Epidermal melanocyte (primary cell): ENCODE data around the gene MICALL2.

ENCODE experiments used
- DNase-seq: peaks from one replicate; pipeline ENCODE4 v3.0.0; 2011; ENCODE audit warnings: low spot score; ENCODE audit not compliant: insufficient read length

The MICALL2 gene

DNA sequence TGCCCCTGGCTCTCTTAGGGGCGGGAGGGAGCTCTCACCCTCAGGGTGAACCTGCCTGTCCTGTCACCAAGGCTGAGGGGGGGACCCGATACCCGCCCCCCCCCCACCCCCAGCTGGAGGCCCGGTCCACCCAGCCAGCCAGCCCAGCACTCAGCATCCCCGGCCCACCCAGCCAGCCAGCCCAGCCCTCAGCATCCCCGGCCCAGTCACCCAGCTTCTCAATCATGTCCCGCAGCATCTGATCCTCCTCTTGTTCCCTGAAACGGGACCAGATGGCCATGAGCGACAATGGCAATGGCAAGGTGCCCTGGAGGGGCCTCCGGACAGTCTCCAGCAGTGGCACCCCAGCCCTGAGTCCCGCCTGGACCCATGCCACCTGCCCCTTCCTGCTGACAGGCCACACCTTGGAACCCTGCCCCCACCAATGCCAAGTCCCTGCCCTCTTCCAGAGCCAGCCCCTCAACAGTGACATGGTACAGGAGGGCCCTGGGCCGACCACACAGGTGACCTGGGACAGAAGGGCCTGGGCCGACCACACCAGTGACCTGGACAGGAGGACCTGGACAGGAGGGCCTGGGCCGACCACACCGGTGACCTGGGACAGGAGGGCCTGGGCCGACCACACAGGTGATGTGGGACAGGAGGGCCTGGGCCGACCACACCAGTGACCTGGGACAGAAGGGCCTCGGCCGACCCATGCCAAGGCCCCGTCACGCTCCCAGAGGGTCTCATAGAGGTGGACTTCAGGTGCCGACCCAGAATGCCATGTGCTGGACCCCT, 24.2 kb downstream of the MICALL2 start:
- no peak for DNase-seq

DNA sequence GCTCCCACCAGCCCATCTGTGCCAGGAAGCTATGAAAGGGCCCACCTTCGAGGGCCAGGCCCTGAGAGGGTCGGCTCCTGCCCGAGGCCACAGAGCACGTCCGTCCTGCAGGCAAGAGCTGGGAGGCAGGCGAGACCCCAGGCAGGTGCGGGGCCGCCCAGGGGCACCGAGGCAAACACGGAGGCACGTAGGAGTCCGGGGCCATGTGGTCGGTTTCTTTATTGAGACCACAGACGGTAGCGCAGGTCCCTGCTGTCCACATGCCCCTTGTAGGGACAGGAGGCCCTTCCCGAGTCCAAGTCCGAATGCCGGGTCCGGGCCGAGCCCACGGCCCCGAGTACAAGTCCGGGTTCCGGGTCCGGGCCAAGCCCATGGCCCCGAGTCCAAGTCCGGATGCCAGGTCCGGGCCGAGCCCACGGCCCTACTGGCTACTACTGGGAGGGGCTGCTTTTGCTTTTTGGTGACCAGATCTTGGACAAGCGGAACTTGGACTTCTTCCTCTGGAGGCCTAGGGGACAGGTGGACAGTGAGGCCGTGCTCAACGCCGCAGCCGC, 25.0 kb downstream of the MICALL2 start:
- no peak for DNase-seq

DNA sequence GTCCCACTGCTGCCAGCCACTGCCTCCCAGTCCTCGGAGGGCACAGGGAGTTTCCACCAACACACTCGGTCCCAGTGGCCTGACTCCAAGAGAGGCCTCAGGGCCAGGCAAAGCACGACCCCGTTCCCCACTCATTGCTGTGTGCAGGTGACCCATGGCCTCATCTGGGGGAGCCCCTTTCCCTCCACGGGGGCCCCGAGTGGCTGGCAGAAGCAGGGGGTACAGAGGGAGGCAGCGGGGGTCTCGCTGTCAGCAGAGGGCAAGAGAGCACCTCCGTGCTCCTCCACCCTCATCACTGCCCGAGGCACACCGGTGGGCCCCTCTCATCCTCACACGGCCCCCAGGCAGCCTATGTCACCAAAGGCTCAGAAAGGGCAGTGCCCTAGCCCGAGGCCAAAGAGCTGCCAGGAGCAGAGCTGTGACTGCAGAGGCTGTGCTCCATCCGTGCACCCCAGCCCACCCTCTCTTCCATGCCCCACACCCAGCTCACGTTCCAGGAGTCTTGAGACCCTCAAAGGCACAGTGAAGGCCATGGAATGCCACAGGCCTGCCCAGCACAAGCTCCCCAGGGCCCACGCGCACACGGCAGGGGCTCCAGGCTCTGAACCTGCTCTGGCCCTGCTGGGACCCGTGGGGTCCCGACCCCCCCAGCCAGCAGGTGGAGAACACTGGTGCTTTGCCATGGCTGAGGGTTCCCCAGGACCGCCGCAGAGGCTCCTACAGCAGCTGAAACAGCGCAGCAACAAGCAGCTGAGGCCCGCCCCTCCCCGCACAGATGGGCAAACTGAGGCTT, 25.9 kb downstream of the MICALL2 start:
- DNase-seq: no peak

DNA sequence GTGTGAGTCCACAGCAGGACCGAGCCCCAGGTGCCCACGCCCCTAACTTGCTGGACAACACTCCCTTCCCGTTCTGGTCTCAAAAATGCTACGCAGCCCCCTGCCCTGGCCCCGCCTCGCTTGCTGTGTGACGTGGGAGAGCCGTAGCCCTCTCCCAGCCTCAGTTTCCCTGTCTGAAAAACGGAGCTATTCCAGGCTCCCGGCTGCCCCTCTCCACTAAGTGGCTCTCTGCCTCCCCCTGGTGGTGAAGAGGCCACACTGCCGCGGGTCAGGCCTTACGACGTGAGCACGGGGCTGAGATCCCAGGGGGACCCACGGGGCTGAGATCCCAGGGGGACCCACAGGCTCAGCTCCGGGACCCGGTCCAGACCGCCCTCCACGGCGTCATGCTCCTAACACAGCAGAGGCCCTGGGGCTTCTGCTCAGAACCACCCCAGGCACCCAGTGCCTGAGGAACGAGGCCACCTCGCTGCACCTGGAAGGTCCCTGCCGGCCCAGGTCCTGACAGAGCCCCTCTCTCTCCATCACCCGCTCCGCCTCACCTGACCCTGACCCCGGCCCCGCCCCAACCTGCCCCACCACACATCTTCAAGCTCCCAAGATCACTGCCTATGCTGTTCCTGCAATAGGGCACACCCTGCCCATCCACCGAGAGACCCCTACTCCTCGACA, 26.7 kb downstream of the MICALL2 start:
- peak; percentile 62 for DNase-seq

DNA sequence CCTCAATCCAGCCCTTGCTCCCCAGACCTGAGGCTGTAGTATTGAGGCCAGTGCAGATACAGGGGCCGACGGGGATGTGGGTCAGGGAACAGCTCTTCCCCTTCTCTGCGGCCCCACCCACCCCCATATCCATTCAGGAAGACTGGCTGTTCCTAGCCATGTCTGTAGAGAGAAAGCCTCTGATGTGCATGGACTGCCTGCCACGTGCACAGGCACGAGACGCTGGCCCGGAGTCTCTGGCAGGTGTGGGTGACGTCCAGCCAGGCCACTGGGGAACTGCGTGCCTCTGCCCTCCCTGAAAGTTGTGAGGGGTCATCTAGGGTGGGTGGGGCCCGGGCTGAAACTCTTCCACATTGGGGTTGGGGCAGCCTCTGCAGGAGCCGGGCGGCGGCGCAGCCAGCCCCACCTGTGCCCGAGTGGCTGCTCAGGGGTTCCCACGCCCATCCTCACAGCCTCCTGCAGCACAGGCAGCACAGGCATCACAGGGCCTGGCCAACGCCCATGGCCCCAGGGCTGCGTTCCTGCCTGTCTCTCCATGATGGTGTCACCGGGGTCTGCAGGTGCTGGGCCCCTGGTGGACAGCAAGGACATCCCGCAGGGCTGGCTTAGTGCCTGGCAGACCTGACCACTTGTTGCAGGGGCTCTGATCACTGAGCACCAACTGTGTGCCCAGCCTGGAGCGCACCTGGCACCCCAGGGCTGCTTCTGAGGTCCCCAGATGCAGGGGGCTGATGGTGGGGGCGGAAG, 27.5 kb downstream of the MICALL2 start:
- no peak for DNase-seq

DNA sequence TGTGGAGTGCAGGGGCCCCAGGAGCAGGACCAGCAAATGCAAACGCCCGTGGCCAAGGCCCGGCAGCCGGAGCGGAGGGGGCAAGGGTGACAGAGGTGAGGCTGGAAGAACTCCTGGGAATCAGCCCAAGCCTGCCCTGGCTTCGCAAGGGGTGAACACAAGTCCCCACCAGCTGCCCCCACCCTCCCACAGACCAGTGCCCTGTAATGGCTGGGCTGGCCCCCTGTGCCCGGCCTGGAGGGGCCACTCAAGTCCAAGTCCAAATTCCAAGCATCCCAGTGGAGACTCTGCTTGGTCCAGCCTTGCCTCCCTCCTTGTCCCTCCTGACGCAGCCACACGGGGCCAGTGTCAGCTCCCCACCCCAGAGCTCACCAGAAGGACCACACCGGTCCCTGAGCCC, 28.0 kb downstream of the MICALL2 start:
- no peak for DNase-seq

DNA sequence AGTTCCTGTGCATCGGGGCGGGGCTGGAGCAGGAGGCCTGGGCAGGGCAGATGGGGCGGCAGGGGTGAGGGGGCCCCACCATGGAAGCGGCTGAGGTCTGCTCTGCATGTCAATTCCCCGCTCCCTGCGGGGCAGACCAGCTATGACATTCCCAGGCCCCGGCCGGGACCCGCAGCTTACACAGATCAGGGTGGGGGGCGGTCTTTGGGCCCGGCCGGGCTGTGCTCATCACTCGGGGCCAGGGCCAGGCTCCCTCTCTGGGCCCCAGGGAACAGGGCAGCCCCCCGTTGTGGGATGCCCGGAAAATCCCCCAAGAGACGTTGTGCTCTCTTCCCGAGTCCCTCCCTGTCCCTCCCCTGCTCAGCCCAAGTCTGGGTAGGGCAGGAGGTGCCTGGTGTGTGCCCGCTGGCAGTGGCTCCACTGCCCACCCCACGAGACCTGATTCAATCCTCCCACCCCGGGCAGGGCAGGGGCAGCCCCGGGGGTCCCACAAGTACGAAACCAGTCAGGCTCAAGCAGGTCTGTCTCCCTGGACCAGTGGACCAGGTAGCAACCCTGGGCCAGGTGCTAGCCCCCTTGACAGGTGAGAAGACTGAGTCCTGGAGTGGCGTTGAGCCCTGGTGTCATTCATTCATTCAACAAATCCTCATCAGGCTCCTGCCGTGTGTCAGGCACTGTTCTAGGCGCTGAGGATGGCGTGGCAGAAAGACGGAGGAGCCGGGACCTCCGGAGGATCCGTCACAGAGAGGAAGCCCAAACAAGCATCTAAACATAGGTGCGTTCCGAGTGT, 29.0 kb downstream of the MICALL2 start:
- no peak for DNase-seq

DNA sequence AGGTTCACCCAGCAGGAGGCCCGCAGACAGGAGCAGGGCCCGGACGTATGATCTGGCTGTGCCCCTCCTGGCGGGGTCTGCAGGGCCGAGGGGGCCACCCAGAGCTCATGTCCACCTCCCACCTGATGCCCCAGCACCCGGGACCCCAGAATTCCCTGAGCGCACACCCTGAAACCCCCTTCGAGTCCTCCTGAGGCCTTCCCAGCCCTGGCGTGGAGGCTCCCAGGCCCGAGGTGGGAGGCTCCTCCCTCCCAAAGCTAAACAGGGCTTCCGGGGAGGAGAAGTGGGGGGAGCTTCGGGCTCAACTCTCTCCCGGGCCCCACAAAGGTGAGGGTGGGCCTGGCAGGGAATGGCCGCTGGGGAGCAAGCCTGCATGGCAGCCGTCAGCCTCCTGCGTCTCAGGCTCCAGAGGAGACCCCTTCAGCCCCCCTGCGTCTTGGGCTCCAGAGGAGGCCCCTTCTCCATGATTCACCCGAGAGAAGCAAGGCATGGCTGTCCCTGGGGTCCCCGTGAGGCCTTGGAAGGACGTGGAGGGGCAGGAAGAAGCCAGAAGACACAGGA, 30.2 kb downstream of the MICALL2 start:
- DNase-seq: no peak

DNA sequence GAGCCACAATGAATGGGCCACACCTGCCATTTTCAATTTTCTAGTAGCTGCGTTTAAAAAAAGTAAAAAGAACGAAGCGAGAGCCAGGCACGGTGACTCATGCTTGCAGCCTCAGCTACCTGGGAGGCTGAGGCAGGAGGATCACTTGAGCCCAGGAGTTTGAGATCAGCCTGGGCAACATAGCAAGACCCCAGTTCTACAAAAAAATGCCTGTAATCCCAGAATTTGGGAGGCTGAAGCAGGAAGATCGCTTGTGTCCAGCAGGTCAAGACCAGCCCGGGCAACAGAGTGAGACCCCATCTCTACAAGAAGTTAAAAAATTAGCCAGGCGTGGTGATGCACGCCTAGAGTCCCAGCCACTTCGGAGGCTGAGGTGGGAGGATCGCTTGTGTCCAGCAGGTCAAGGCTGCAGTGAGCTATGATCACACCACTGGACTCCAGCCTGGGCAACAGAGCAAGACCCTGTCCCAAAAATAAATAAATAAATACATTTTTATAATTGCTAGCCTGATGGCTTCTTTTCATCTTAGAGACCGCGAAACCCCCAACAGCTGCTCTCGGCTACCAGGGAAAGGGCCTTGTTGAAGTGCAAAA, 32.1 kb downstream of the MICALL2 start:
- DNase-seq: no peak

DNA sequence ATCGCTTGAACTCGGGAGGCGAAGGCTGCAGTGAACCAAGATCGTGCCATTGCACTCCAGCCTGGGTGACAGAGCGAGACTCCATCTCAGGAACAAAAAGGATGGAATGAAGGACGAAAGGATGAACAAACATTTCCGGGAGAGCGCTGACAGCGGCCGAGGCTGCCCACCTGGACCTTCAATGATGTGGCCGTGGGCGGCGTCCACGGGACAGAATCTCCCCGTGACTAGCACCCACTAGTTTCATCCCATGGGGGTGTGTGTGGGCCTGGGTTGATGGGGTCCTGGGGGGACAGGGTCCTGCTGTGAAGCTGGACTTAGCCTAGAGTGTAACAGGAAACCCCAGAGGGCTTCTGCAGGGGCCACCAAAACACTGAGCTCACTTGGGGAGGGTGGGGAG, 32.8 kb downstream of the MICALL2 start:
- DNase-seq: no peak

DNA sequence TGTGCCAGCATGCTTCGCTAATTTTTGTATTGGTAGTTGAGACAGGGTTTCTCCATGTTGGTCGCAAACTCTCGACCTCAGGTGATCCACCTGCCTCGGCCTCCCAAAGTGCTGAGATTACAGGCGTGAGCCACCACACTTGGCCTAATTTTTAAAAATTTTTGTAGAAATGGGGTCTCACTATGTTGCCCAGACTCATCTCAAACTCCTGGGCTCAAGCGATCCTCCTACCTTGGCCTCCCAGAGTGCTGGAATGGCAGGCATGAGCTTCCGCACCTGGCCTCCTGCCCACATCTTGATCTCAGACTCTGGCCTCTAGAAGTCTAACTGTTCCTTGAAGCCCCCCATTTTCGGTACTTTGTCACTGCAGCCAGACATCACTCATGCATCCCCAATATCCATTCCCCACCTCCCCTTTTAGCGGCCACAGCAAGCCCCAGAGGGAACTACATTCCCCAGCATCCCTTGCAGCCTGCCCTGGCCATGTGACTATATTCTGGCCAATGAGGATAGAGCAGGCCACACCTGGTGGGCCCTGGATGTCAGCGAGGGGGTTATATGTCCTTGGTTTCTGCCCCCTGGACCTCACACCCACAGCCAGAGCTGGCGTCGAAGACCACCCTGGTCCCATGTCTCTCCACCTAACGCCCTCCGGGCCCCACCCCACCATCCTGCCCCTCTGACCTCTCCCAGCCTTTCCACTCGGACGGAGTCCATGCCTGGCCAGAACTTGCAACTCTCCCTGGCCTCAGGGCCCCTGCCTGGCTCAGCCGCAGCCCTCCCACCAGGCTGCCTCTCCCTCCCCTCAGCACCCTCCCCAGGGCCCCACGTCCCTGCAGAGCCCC, 33.8 kb downstream of the MICALL2 start:
- DNase-seq: no peak

DNA sequence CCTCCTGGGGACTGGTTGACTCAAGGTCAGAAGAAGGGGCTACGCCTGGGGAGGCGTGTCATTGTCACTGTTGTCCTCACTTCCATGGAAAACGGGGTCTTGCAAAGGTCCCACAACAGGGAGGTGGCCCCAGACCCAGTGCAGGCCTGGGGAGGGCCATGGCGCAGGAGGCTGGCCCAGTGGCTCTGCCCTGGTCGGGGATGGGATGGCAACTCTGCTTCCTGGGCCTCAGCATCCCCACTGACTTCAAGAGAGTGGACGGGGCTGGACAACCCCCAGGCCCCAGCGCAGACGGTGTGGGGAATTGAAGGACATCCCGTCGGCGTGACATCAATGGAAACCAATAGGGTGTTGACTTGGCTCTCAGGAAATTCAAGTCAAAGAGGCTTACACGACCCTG, 35.2 kb downstream of the MICALL2 start:
- no peak for DNase-seq

DNA sequence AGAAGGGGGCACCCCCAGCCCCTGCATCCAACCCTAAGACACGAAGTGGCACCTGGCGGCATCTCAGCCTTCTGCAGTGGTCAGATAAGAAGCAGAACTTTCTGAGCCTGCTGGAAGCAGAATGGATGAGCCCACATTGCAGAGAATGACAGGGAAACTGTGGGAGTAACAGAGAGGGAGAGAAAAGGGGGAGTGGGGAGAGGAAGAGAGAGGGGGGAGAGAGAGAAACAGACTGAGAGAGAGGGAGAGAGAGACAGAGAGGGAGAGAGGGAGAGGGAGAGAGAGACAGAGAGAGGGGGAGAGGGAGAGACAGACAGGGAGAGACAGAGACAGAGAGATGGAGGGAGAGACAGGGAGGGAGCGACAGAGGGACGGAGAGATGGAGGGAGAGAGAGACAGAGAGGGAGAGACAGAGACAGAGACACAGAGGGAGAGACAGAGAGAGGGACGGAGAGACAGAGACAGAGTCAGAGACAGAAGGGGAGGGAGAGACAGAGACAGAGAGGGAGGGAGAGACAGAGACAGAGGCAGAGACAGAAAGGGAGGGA, 35.9 kb downstream of the MICALL2 start:
- no peak for DNase-seq

DNA sequence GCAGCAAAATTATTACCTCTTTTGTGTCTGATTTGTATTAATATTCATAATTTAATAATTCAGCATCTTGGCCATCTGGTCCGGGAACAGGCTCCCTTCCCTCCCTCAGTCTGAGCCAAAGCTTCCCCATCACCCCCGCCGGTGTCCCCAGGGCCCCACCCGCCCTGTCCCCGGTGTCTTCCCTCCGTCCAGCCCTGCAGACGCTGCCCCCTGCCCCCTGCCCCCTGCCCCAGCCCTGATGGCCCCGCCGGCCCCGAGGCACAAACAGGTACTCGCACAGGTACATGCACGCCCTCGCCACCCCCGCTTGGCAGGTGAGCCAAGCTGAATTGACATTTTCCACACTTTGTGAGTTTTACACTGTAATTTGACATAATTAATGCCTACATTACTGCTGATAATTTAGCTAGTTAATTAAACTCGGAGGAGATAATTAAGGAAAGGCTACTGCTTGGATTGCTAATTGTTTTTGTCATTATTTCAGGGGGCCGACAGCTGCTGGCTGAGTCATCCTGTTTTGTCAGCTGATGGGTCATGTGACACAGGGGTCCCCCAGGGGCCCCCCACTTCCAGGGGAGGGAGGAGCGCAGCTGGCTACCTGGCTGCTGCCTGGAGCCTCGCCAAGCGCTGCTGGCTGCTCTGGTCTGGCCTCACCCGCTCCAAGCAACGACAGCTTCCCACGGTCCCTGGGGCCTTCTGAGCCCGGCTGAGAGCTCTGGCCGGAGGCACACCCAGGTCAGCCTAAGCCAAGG, 36.6 kb downstream of the MICALL2 start:
- no peak for DNase-seq

DNA sequence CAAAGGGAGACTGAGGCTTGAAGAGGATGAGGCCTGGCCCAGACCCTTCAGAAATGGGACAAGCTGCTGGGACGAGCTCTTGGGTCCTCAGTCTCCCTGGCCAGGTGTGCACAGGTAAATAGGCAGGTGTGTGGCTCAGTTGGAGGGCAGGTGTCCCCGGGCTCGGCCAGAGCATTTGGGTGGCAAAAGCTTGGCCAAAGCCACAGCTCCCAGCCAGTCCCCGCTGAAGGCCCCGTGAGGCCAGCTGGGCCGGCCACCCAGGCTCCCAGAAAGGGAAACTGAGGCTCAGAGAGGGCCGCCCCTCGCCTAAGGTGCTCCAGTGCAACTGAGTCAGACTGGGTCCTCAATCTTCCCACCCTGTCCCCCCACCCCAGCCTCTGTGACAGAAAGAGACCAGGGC, 37.3 kb downstream of the MICALL2 start:
- no peak for DNase-seq

DNA sequence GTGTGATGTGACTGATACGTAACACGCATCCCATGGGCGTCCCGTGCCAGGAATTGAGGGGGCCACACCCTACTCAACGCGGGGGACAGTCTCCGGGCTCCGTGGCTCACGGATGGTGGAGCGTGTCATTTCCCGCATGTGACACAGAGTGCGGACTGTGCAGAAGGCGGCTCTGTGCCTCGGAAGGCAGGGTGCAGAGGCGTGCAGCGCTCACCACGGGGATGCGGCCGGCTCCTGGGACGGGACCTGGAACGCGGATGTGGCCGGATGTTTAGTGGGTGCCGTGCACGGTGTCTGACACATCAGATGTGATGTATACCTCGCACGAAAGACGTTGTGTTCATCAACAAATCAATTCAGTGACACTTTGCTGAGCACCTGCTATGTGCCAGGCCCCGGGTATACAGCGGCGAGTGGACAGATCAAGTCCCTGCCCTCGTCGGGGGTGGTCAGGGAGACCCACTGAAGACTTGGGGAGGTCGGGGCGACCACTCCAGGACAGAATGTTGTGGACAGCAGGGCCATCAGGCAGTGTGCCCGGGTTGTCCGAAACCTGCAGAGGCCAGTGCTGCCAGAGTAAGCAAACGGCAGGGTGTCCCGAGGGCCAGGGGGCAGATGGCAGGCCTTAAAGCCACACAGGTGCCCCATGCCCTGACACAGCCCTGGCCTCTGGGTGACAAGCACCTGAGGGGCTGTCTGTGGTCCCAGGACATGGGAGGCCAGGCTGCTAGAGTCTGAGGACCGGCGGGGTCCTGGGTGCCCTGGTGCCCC, 38.1 kb downstream of the MICALL2 start:
- DNase-seq: no peak

DNA sequence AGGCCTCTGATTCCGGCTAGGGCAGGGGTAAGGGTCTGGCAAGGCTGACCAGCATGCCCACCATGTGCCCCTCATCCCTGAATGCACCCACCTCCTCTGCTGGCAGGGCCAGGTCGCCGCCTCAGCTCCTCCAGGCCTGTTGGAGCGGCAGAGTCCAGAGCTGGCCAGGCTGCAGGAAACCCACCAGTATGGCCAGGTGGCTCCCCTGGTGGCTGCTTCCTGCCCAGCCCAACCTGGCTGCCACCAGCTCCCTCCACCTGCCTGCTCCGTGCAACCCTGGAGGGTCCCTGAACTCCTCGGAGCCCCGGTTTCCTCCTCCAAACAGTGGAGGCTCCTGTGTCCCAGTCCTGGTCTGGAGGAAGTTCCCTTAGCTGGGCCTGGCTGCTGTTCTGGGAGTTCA, 39.6 kb downstream of the MICALL2 start:
- DNase-seq: no peak
